A673 (cell line): ENCODE results near the gene SKAP1. TPM values are rescaled to one million over a fixed set of nuclear protein-coding genes. Genes with fewer than 3 reads are reported as not detected.

Source experiments
- BruUV-seq: library from RNA; stranded (reverse); fragments of 400-500 nt; replicated peaks from 2 replicates; lab custom pipeline; 2021; lab: Mats Ljungman, UMichigan
- CTCF ChIA-PET: fragments of 300-600 bp; sonication (Branson Sonifier 250); formaldehyde crosslinking; loops from one replicate; lab custom pipeline; 2022; ENCODE audit warnings: antibody characterized with exemption; lab: Charles Lee
- POLR2A ChIA-PET: fragments of 300-600 bp; sonication (Branson Sonifier 250); formaldehyde crosslinking; loops from one replicate; lab custom pipeline; 2022; ENCODE audit warnings: antibody characterized with exemption; ENCODE audit not compliant: low non-redundant PET; lab: Charles Lee
- DNase-seq: peaks from one replicate; pipeline ENCODE4 v3.0.0-alpha.2; 2015; ENCODE audit warnings: low spot score
- H3K27ac ChIP-seq: fragments of 200-600 bp; sonication (generic); 2 replicates; pipeline ENCODE4 v1.5.1; 2016; ENCODE audit warnings: mixed run types, low read depth, mild to moderate bottlenecking, mixed read lengths, antibody characterized with exemption, low read length; ENCODE audit not compliant: poor library complexity, severe bottlenecking
- H3K27me3 ChIP-seq: fragments of 200-600 bp; sonication (generic); replicated peaks from 2 replicates; pipeline ENCODE4 v1.6.1; 2017; ENCODE audit warnings: mixed run types, low read depth, mild to moderate bottlenecking, mixed read lengths, antibody characterized with exemption, low read length; ENCODE audit not compliant: insufficient read depth, poor library complexity
- H3K36me3 ChIP-seq: fragments of 200-600 bp; sonication (generic); 2 replicates; pipeline ENCODE4 v1.6.1; 2016; ENCODE audit warnings: mixed run types, mild to moderate bottlenecking, mixed read lengths, antibody characterized with exemption, low read length; ENCODE audit not compliant: insufficient read depth, poor library complexity, severe bottlenecking
- H3K4me1 ChIP-seq: fragments of 200-600 bp; sonication (generic); 2 replicates; pipeline ENCODE4 v1.6.1; 2017; ENCODE audit warnings: mixed run types, mild to moderate bottlenecking, mixed read lengths, antibody characterized with exemption, low read length; ENCODE audit not compliant: insufficient read depth, poor library complexity, severe bottlenecking
- H3K4me3 ChIP-seq: fragments of 200-600 bp; sonication (generic); 2 replicates; pipeline ENCODE4 v1.5.1; 2016; ENCODE audit warnings: low read depth, mixed run types, mild to moderate bottlenecking, mixed read lengths, low read length; ENCODE audit not compliant: poor library complexity, severe bottlenecking
- H3K9me3 ChIP-seq: fragments of 200-600 bp; sonication (generic); 2 replicates; pipeline ENCODE4 v1.6.1; 2016; ENCODE audit warnings: mixed run types, low read depth, mild to moderate bottlenecking, mixed read lengths, antibody characterized with exemption, low read length; ENCODE audit not compliant: poor library complexity, severe bottlenecking
- CTCF ChIP-seq: fragments of 300-800, 200-600 bp; sonication (generic); conservative IDR thresholded peaks from 2 replicates; pipeline ENCODE4 v1.5.1; 2017; ENCODE audit warnings: low read depth, mild to moderate bottlenecking, antibody characterized with exemption, low read length, moderate library complexity, mixed read lengths
- EZH2 ChIP-seq: fragments of 200-600 bp; sonication (generic); IDR thresholded peaks from 2 replicates; pipeline ENCODE4 v1.6.1; 2017; ENCODE audit warnings: borderline replicate concordance, low read depth, mild to moderate bottlenecking, mixed read lengths, antibody characterized with exemption, low read length; ENCODE audit not compliant: poor library complexity, severe bottlenecking
- intact Hi-C: fragments of 100-400 bp; cut with micrococcal nuclease; formaldehyde crosslinking; loops from one replicate; pipeline ENCODE4 v1.10.0; 2022; ENCODE audit not compliant: unreplicated experiment
- total RNA-seq: library from RNA; stranded (reverse); gene quantifications from 2 replicates; pipeline ENCODE4 v1.2.3, GENCODE V29; 2021

Gene SKAP1
- total RNA-seq, 1 experiment from 2014 or later = not detected

DNA sequence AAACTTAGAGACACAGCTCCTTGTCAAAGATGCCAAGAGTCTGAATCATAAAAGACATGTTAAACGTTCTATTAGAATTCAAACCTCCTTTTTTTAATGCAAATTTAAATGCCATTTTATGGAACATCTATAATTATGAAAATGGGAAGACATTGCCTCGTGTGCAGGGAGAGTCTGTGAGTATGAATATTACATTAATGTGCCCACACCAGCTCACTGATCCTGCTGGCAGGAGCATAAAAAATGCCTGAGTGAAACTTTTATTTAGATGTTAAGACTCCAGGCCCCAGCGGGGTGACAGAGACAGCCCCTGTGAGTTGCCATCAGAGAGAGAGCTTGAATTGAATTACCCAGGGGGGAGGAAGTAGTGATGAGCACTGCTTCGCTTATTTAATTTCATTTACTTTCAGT lies 237.7 kb downstream of the SKAP1 start:
- CTCF ChIA-PET = interaction anchor here (1.5 to 1.6 kb wide), 2 partner anchors 265 to 426 kb away, joined by 3 read pairs; no protein-coding TSS in a partner anchor
- no peak overlapping the region for H3K4me3 ChIP-seq
- no peaks in the 10 kb centered on the region for H3K36me3 ChIP-seq
- intact Hi-C loops = no loop called here
- no peaks in the 10 kb centered on the region for H3K9me3 ChIP-seq
- POLR2A ChIA-PET = no interaction called here
- BruUV-seq = no TSS peak
- H3K27ac ChIP-seq = no peak overlapping the region
- peaks cover 42% of the 10 kb centered on the region for H3K4me1 ChIP-seq
- TF ChIP-seq EZH2 (no peak), CTCF (no peak)
- peak; percentile 95 for DNase-seq
- H3K27me3 ChIP-seq = no peaks in the 10 kb centered on the region

GRCh38 chr17:48191362-48191761 lies 238.7 kb downstream of the SKAP1 start:
- Histone ChIP-seq H3K4me1 (peaks cover 42% of the 10 kb centered on the region), H3K36me3 (no peaks in the 10 kb centered on the region), H3K4me3 (no peak overlapping the region), H3K27me3 (no peaks in the 10 kb centered on the region), H3K27ac (no peak overlapping the region), H3K9me3 (no peaks in the 10 kb centered on the region)
- ChIA-PET CTCF (interaction anchor here (1.6 kb wide), 1 partner anchor 266 kb away, joined by 3 read pairs; no protein-coding TSS in a partner anchor), POLR2A (no interaction called here)
- no TSS peak for BruUV-seq
- no peak for DNase-seq
- intact Hi-C loops = no loop called here
- TF ChIP-seq EZH2 = no peak
- no peak for TF ChIP-seq CTCF

DNA sequence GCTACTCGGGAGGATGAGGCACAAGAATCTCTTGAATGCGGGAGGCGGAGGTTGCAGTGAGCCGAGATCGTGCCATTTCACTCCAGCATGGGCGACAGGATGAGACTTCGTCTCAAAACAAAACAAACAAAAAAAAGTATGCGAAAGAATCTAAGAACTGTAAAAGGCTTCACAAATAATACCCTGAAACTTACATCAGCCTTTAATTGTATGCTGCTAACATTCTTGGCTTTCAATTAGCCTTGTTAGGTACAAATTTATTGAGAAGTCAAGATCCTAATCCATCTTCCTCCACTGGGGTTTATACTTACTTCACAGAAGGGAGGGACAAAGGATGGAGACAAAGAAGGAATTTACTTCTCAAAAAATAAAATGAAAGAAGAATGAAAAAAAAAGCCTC lies 239.1 kb downstream of the SKAP1 start:
- no peaks in the 10 kb centered on the region for H3K36me3 ChIP-seq
- H3K27me3 ChIP-seq = no peaks in the 10 kb centered on the region
- no peak overlapping the region for H3K4me3 ChIP-seq
- no peak for DNase-seq
- intact Hi-C loops = no loop called here
- TF ChIP-seq CTCF = no peak
- no peak for TF ChIP-seq EZH2
- H3K4me1 ChIP-seq = peaks cover 42% of the 10 kb centered on the region
- POLR2A ChIA-PET = no interaction called here
- no peak overlapping the region for H3K27ac ChIP-seq
- no TSS peak for BruUV-seq
- CTCF ChIA-PET = no interaction called here
- H3K9me3 ChIP-seq = no peaks in the 10 kb centered on the region
